HG02678 (cell line): ENCODE data around the gene SLAIN2.
A peak's percentile ranks its signal among the peaks of the same experiment; 100 is the strongest.
"Not testable (repeated sequence)": the region's sequence is repeated elsewhere in the genome, so short reads cannot be mapped to it uniquely, and the experiment has no call there.

Source experiments
- ATAC-seq: cut with Tn5 transposase; IDR thresholded peaks from one replicate; pipeline ENCODE4 v1.9.1; 2021; ENCODE audit warnings: mild to moderate bottlenecking, moderate library complexity; ENCODE audit not compliant: unreplicated experiment

Gene SLAIN2

DNA sequence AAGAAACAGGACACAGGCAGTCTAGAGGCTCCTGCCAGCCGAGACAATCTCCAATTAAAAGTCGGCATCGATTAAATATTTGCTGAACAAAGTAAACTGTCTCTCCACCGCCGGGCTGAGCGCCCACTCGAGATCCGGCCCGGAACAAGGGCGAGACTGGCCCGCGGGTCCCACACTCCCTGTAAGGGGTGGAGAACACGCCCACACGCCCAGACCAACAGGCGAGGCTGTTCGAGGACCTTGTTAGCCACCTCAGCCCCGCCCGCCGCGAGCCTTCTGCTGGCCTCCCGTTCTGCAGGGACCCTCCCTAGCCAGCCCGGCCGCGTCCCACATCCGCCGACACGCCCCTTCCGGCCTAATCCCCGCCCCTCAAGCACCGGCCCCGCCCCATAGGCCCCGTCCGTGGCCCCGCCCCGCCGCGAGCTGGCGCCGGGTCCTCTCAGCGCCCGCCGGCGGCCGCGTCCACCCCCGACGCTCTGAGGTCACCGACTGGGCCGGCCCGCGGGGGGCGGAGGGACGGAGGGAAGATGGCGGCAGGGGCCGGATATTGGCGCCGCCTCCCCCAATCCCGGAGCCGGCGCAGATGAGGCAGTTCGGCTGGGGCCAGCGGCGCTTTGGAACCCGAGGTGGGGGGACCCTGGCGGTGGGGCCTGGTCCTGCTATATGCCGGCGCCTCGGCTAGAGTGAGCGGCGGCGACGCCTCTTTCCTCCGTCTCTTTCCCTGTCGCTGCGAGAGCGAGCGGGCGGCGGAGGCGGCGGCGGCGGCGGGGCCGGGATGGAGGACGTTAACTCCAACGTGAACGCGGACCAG is at the start of gene SLAIN2:
TSS of gene SLAIN2 (plus strand) at position 565 of the 811 bp plus-strand sequence. CDS start at position 776, 211 bp downstream.
- ATAC-seq, result peak; percentile 89

DNA sequence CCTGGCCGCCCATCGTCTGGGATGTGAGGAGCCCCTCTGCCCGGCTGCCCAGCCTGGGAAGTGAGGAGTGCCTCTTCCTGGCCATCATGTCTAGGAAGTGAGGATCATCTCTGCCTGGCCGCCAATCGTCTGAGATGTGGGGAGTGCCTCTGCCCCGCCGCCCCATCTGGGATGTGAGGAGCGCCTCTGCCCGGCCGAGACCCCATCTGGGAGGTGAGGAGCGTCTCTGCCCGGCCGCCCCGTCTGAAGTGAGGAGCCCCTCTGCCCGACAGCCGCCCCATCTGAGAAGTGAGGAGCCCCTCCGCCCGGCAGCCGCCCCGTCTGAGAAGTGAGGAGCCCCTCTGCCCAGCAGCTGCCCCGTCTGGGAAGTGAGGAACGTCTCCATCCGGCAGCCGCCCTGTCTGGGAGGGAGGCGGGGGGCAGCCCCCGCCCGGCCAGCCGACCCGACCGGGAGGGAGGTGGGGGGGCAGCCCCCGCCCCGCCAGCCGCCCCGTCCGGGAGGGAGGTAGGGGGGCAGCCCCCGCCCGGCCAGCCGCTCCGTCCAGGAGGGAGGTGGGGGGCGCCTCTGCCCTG is 49.0 kb upstream of the SLAIN2 start:
- ATAC-seq, result not testable (repeated sequence)

DNA sequence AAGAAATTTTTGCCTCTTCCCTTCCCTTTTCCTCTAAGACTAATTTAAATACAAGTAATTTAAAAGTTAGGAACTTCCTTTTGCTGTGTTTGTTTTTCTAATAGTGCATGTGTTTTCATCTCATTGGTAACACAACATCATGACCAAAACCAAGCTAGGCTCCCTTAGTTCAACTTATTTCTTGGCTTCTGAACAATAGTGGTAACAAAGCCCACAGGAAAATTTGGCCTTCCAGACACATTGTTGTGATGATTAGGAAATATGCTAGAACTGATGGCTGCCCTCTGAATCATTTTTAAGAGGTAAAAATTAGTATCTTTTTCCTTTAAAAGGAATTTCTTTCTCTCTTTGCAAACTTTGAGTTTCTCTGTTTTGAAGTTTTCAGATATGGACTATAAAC is 46.2 kb upstream of the SLAIN2 start:
- no peak for ATAC-seq

DNA sequence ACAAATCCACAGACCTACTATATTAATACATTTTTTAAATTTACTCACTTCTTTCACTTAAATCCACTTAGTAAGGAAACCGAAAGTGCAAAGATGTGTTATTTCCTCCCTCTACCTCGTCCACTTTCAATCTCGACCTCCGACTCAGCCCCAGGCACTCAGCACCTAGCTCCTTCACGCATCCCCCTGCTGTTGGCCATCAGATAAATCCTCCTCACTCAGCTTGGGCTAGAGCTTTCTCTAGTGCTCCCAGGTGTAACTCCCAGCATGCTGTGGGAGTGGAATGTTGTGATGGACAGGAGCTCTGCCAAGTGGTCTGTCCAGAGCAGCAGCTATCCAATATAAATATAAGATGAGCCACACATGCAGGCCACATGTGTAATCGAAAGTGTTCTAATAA is 45.0 kb upstream of the SLAIN2 start:
- peak; percentile 87 for ATAC-seq

DNA sequence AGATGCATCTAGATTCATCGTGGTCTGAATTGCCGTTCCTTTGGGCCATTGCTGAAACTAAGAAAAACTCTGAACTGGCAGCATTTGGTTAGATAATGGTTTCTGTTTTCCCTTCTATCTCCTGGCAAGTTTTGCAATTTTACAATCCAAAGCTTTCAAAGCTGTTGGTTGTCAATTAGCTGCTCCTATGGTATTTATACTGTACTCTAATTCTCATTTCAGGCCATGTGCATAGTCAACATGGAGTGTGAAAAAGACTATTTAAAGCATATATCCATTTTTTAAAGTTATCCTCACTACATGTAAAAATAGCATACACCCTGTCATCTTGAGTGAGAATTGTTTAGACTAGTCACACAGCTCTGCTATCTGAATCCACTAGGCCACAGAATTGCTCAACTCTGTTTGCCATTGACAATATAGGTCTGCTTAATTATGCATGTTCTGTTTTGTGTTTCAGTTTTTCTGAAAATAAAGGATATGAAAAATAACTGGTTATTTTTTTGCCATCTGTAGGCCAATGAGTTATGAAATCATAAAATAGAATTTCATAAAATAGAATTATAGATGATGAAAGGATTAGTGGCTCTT is 44.0 kb upstream of the SLAIN2 start:
- no peak for ATAC-seq

DNA sequence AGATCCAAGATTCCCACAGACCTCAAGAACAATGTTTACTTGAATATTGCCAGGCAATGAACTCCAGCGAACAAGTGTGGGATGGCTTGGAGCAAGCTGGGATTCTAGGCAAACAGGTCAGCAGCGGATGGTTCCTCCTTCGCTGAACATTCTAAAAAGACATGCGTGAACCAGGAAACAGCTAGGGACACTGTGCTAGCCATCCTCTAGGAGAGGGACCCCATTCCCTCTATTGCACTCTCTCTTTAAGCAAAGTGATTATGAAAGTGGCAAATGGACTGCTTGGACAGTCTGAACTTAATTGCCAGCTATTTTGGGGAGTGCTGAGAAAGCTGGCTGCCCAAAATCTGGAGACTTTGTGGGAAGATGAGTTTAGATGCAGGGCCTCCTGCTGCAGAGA is 41.8 kb upstream of the SLAIN2 start:
- ATAC-seq, result no peak

DNA sequence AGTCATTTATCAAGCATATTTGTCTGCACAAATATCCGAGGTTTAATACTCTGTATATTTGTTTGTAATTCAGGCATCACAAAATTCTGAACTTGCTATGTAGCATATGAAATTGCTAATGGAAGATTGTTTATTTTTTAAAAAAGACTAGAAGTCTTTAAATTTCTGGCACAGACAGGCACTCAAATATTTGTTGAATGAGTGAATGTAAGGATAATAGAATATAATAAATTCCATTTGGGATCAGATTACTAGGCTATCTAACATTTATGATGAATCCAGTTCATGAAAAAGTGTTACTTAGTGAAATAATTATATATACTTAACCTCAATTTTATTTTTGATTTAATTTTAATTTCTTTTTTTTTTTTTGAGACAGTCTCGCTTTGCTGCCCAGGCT is 41.3 kb upstream of the SLAIN2 start:
- ATAC-seq, result no peak

DNA sequence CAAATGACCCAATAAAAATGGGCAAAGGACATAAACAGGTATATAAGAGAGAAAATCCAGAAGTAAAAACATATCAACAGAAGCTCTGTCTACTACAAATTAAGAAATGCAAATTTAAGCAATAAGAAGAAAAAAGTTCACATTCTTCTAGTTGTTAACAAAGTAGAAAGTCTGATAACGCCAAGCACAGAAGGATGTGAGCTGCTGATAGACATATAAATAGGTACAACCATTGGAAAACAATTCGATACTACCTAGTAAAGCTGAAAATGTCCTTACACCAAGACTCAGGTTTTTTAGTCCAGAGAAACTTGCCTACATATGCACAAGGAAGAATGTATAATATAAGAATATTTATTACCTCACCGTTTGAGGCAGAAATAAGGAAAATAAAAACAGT is 35.8 kb upstream of the SLAIN2 start:
- ATAC-seq, result no peak

DNA sequence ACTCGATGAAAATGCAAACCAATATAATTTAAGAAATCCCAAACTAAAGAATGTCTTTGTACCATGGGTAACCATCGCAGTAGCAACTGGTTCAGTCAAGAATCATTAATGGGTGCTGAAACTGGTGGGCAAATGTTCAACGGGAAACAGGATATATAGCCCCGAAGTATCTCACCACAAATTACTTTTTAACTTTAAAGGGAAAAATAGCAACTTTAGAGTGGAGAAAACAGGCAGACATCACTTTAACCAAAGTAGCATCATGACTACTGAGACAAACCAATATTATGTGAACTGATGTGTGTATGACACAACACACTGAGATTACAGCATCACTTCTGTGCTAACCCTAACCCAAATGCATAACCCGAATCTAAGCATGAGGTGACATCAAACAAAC is 33.8 kb upstream of the SLAIN2 start:
- peak; percentile 73 for ATAC-seq

DNA sequence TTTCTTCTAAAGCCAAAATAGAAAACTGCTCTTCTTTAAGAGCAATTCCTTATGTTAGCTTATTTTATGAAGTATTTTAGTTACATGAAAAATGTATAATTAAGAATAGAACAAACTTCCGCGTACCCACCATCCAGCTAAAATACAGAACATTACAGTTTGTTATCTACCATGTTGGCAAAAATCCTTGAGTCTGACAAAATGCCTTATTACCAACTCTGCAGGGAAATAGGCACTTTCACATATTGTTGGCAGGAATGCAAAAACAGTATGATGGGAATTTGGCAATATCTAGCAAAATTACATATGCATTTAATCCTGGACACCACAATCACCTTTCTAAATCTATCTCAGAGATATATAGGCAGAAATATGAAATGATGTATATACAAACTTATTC is 32.4 kb upstream of the SLAIN2 start:
- ATAC-seq, result no peak

DNA sequence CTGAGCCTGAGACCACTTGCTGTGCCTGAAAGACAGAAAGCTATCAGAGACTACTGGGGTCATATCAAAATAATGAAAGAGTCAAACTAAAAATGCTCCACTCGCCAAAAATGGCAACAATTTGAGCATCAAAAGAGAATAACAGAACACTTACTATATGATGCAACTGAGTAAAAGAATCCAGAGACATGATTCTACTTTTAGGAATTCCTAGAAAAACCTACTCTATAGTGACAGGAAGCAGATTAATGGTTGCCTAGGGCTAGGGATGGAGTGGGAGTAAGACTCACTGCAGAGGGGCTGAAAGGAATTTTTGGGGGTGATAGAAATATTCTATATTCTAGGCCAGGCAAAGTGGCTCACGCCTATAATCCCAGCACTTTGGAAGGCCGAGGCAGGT is 29.4 kb upstream of the SLAIN2 start:
- no peak for ATAC-seq

DNA sequence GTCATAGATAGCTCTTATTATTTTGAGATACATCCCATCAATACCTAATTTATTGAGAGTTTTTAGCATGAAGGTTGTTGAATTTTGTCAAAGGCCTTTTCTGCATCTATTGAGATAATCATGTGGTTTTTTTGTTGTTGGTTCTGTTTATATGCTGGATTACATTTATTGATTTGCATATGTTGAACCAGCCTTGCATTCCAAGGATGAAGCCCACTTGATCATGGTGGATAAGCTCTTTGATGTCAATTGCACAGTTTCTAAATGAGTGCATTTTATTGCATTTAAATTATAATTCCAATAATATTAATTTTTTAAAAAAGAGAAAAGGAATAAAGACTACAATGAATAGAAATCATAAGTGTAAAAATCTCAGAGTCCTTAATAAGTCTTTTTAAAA is 26.6 kb upstream of the SLAIN2 start:
- not testable (repeated sequence) for ATAC-seq

DNA sequence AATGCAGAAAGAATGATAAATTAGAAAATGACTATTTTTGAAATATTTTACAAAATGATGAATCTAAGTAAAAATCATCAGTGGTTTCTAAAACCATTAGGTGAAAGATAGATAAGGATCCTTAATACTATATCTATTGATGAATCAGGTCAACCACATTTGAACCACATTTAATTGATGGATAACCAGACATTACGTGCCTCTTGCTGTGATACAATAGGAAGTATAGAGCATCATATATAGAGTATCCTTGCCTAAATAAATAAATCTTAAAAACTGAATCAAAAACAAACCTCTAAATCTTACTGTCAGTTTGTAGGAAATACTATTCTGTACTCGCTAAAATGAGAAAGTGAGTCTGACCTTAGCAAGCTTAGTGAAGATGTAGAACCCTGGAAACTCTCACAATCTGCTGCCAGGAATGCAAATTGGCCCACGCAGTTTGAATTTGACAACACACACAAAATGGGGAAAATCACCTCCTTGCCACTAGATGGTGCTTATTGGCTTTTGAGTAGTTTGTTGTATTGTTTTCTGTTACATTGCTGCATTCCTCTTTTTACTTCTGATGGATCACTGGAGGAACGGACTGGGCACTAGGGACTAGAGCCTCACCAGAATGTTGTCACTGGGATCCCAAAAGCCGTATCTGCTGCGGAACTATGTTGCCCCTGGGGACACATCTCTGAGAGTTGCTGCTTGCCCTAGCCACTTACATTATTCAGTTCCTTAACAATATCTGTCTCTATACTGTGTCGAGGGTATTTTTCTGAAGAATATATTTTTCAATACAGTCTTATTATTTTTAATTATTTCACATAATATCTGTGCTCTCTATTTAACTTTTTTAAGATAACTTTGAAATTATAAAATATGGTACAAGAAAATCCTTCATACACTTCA is 25.4 kb upstream of the SLAIN2 start:
- ATAC-seq, result peak; percentile 86

DNA sequence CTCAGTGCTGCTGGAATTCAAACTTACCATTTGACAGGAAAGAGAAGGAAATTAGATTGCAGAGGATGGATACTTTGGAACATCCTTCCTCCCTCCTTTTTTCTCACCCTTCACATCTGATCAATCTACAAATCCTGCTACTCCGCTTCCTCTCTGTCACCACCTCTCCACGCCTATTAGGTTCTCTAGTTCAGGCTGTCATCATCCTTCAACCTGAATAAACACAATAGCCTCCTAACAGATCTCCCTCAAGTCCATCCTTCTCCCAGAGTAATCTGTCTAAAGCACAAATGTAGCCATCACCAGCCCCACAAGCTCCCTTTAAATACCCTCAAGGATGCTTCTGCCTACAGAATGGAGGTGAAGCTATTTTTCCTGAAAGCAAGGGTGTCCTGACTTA is 20.0 kb upstream of the SLAIN2 start:
- no peak for ATAC-seq

DNA sequence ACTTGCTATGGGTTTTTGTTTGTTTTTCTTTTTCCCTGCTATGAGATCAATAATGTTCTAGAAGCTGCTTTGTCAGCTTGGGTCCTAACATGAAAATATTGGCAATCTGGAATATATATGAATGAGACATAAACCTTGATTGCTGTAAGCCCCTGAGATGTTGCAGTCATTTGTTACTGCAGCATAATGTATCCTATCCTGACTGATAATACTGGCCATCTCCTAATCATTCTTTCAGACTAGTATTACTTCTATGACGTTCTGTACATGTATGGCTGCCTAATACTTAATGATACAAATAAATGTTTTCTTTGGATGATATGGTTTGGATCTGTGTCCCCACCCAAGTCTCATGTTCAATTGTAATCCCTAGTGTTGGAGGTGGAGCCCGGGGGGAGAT is 19.3 kb upstream of the SLAIN2 start:
- no peak for ATAC-seq

DNA sequence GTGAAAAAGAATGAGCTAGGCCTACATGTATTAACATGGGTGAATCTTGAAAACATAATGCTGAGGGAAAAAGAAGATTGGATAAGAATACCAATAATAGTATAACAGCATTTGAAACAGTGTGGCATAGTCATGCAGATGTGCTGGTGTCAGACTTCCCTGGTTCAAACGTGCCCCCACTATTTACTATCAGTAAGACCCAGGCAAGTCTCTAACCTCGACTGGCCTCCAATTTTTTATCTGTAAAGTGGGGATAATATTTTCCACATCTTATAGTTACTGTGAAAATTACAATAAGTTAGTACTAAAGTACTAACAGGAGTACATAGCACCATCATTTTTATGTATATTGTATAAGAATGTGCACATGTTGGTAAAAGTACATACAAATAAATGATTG is 17.0 kb upstream of the SLAIN2 start:
- ATAC-seq, result no peak

DNA sequence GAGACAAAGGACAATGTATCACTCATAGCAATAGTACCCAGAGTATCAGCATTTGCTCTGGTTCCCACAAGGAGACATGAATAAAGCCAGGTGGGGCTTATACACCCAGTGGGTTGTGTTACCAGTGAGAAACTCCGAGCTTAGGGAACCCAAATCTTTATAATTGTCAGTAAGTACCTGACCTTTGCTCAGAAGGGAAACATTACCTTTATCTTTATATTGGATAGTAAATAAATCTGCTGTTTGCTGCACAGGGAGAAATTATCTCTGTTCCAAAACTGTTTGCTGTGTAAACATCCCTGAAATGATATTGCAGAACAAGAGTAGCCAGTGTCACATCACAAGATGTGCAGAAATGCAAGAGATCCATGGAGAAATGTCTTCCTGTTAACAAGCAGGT is 12.1 kb upstream of the SLAIN2 start:
- ATAC-seq, result no peak

DNA sequence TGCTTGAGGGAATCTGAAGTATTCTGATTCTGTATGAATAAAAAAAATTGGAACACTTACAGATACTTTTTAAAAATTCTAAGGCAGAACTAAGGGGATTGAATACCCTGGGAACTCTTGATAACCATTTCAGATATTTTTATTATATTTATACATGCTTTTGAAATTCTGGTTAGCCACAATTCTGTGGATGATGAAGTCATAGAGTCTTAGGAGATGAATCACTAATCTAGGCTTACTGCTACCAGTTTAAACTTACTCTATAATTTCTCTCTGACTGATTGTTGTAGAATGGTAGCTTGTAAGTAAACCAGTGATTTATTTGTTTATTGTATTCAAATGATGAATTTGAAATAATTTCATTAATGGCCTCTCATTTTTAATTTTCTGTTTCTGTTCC is 11.4 kb upstream of the SLAIN2 start:
- no peak for ATAC-seq

DNA sequence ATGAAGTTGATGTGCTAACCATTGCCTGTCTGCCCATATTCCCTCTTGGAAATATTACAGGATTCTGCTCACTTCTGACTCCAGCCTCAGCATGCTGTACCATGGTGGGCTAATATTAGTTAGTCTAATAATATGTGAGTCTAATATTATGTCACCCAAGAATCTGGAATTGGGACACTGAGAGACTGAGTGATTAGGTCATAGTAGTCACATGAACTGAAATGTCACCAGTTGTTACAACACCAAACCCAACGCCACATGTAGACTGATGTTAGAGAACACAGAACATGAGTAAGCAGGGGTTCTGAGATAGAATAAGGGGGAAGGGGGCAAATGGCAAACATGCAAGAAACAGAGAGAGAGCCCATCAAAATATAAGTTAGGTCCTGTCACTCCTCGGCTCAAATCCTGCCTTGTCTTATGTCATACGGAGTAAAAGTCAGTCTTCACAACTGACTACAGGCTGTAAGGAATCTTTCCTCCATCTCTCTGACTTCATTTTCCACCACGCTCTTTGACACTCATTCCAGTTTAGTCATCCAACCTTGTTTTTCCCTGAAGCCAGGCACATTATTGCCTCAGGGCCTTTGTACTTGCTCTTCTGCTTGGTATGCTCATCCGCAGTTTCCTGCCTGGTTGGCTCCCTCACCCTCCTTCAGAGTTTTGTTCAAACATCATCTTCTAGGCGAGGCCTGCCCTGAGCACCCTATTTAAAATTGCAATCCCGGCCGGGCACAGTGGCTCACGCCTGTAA is 9.6 kb upstream of the SLAIN2 start:
- ATAC-seq, result no peak

DNA sequence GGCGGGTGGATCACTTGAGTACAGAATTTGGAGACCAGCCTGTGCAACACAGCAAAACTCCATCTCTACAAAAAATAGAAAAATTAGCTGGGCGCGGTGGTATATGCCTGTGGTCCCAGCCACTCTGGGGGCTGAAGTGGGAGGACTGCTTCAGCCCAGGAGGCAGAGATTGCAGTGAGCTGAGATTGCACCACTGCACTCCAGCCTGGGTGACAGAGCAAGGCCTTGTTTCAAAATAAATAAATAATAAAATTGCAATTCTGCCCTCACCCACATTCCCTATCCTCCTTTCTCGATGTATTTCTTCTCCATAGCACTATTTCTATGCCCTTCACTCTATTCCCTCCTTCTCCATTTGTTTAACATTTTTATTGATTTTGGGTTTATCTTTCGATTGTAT is 8.7 kb upstream of the SLAIN2 start:
- no peak for ATAC-seq

DNA sequence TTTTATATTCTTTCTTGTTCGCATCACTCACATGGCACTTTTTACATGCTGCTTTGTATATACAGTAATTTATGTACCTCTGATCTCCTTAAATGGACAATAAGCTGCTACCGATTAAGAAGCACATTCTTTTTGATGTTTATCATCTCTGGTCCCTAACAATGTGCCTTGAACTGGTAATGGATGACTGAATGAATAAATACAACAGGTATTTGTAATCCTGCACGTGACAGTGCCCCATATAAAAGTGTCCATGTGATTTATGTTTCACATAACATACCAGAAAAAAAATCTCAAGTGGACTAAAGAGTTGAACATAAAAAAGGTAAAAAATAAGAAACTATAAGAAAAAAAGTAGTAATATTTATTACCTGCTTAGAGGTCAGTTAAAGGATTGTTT is 7.7 kb upstream of the SLAIN2 start:
- ATAC-seq, result no peak
